Endothelial cell of umbilical vein (primary cell): Measurements from ENCODE around the gene ASPSCR1. TPM values are rescaled to one million over a fixed set of nuclear protein-coding genes. Genes with fewer than 3 reads are reported as not detected.

ENCODE experiments used
- BruUV-seq: library from RNA; stranded (reverse); fragments of 400-500 nt; replicated peaks from 2 replicates; lab custom pipeline; 2021; lab: Mats Ljungman, UMichigan
- CTCF ChIA-PET: fragments of 300-600, 350-600 bp; sonication (Branson Sonifier 250); formaldehyde crosslinking; loops from one replicate; lab custom pipeline; 2021; ENCODE audit warnings: antibody characterized with exemption, inconsistent platforms; lab: Charles Lee
- POLR2A ChIA-PET: fragments of 300-600, 350-600 bp; sonication (Branson Sonifier 250); formaldehyde crosslinking; loops from one replicate; lab custom pipeline; 2021; ENCODE audit warnings: antibody characterized with exemption, inconsistent platforms; lab: Charles Lee
- DNase-seq: peaks from one replicate; pipeline ENCODE4 v3.0.0-alpha.2; 2011; ENCODE audit warnings: low read depth, low spot score
- FAIRE-seq: peaks from 2 replicates; lab custom pipeline; 2011; peaks lifted over from hg19 to GRCh38; lab: Jason Lieb, UNC
- H2AFZ ChIP-seq: 2 replicates; pipeline ENCODE4 v1.6.0; 2012; ENCODE audit warnings: low read depth, low read length, control low read depth, inconsistent platforms
- H3K27ac ChIP-seq: 2 replicates; pipeline ENCODE4 v1.5.1; 2011; ENCODE audit warnings: low read depth, mild to moderate bottlenecking, control low read depth, low read length, moderate library complexity; ENCODE audit not compliant: insufficient read depth
- H3K27me3 ChIP-seq, 2 experiments: 2 replicates each; pipeline versions ENCODE4 v1.6.0 to v1.6.1; 2011; ENCODE audit warnings: low read length in 2 of 2, mixed read lengths in 1 of 2; ENCODE audit not compliant: control insufficient read depth in 2 of 2, insufficient read depth in 2 of 2
- H3K36me3 ChIP-seq, 2 experiments: 2 replicates in 1 of 2; 3 replicates in 1 of 2; pipeline ENCODE4 v1.5.1; 2011; ENCODE audit warnings: low read length in 2 of 2, mild to moderate bottlenecking in 1 of 2, moderate library complexity in 1 of 2; ENCODE audit not compliant: control insufficient read depth in 2 of 2, insufficient read depth in 2 of 2; ENCODE audit errors: extremely low read depth in 1 of 2
- H3K4me1 ChIP-seq: 3 replicates; pipeline ENCODE4 v1.5.1; 2011; ENCODE audit warnings: mild to moderate bottlenecking, low read length; ENCODE audit not compliant: control insufficient read depth, insufficient read depth; ENCODE audit errors: extremely low read depth
- H3K4me2 ChIP-seq: 2 replicates; pipeline ENCODE4 v1.6.1; 2011; ENCODE audit warnings: low read length, control low read depth, mixed read lengths; ENCODE audit not compliant: insufficient read depth
- H3K4me3 ChIP-seq, 3 experiments: fragments of 200-600 bp in 1 of 3; sonication (generic), shearing (Covaris generic) in 1 of 3; replicated peaks in 1 of 3; 2 replicates each; pipeline ENCODE4 v1.5.1; 2011 to 2016; ENCODE audit warnings: control low read depth in 3 of 3, low read length in 3 of 3, mild to moderate bottlenecking in 2 of 3, inconsistent platforms in 1 of 3, low read depth in 1 of 3, moderate library complexity in 1 of 3; ENCODE audit not compliant: insufficient read depth in 1 of 3
- H3K79me2 ChIP-seq: 2 replicates; pipeline ENCODE4 v1.6.0; 2012; ENCODE audit warnings: low read length, inconsistent platforms; ENCODE audit not compliant: control insufficient read depth, insufficient read depth
- H3K9ac ChIP-seq: replicated peaks from 2 replicates; pipeline ENCODE3; 2011; ENCODE audit warnings: low read length, control low read depth; ENCODE audit not compliant: insufficient read depth; ENCODE audit errors: extremely low read depth
- H3K9me1 ChIP-seq: replicated peaks from 3 replicates; pipeline ENCODE4 v1.6.0; 2011; ENCODE audit warnings: mild to moderate bottlenecking, low read length; ENCODE audit not compliant: control insufficient read depth, insufficient read depth; ENCODE audit errors: extremely low read depth
- H3K9me3 ChIP-seq: replicated peaks from 2 replicates; pipeline ENCODE4 v1.5.1; 2012; ENCODE audit warnings: low read length, inconsistent platforms; ENCODE audit not compliant: control insufficient read depth, insufficient read depth
- H4K20me1 ChIP-seq: replicated peaks from 2 replicates; pipeline ENCODE3; 2011; ENCODE audit warnings: mild to moderate bottlenecking, low read length; ENCODE audit not compliant: control insufficient read depth, insufficient read depth; ENCODE audit errors: extremely low read depth
- EZH2 ChIP-seq: IDR thresholded peaks from 2 replicates; pipeline ENCODE4 v1.6.1; 2012; ENCODE audit warnings: borderline replicate concordance, low read depth, mild to moderate bottlenecking, moderate library complexity, low read length, inconsistent platforms; ENCODE audit not compliant: severe bottlenecking
- FOS ChIP-seq: IDR thresholded peaks from 2 replicates; pipeline ENCODE4 v1.6.1; 2011; ENCODE audit warnings: mild to moderate bottlenecking, low read length, moderate library complexity, borderline replicate concordance; ENCODE audit not compliant: insufficient read depth
- GATA2 ChIP-seq: IDR thresholded peaks from 2 replicates; pipeline ENCODE4 v1.7.0; 2011; ENCODE audit warnings: low read depth, mild to moderate bottlenecking, moderate library complexity, mixed read lengths, low read length; ENCODE audit not compliant: insufficient read length, insufficient read depth
- JUN ChIP-seq: IDR thresholded peaks from 2 replicates; pipeline ENCODE4 v1.6.1; 2011; ENCODE audit warnings: borderline replicate concordance, low read depth; ENCODE audit not compliant: insufficient read length, insufficient read depth
- MYC ChIP-seq: IDR thresholded peaks from one replicate; pipeline ENCODE4 v1.6.1; 2011; ENCODE audit warnings: mild to moderate bottlenecking, low read depth, low read length
- POLR2A ChIP-seq: IDR thresholded peaks from 2 replicates; pipeline ENCODE4 v1.6.1; 2012; ENCODE audit warnings: low read depth, mild to moderate bottlenecking, control low read depth, low read length
- POLR2AphosphoS5 ChIP-seq: IDR thresholded peaks from 2 replicates; pipeline ENCODE4 v1.6.1; 2012; ENCODE audit warnings: low read depth, mild to moderate bottlenecking, control low read depth, low read length, moderate library complexity; ENCODE audit not compliant: insufficient read depth
- dilution Hi-C: fragments of 300-500 bp; cut with MboI; formaldehyde crosslinking; loops from one replicate; pipeline ENCODE4 v1.15.0; 2019; ENCODE audit warnings: low sequenced_read_pairs; ENCODE audit not compliant: extremely low pct_ligation_motif_present
- intact Hi-C: fragments of 100-400 bp; cut with micrococcal nuclease; formaldehyde crosslinking; loops from one replicate; pipeline ENCODE4 v1.10.0; 2022
- polyA plus RNA-seq, 4 experiments: library from polyadenylated mRNA; depleted of rRNA in 3 of 4; stranded (reverse) in 3 of 4; unstranded in 1 of 4; fragments of >200 nt; gene quantifications; 2 replicates each; pipeline versions ENCODE4 v1.2.1 to v1.2.3, GENCODE V29; 2011 to 2012; ENCODE audit warnings: missing spikeins in 1 of 4
- total RNA-seq: library from RNA; stranded (reverse); gene quantifications from 2 replicates; pipeline ENCODE4 v1.2.3, GENCODE V29; 2021
- TF ChIP-seq, protein P1 (sequence below): IDR thresholded peaks from 2 replicates; pipeline ENCODE4 v1.6.1; 2011; ENCODE audit not compliant: insufficient read depth, insufficient read length
- TF ChIP-seq, protein P2 (sequence below), 2 donors: IDR thresholded peaks; 1 replicate in 1 of 2; 2 replicates in 1 of 2; pipeline ENCODE4 v1.5.1; 2011; ENCODE audit warnings: low read length in 2 of 2, mild to moderate bottlenecking in 2 of 2, moderate library complexity in 2 of 2, control low read depth in 1 of 2, inconsistent platforms in 1 of 2, low read depth in 1 of 2; ENCODE audit not compliant: insufficient read depth in 1 of 2; ENCODE audit errors: extremely low read depth in 1 of 2

The ASPSCR1 gene
- total and polyA plus RNA-seq, 2 donors (not counting 3 experiments of a cell fraction or from before 2014, with no cell fraction given): 24.8 to 36.5 TPM

DNA sequence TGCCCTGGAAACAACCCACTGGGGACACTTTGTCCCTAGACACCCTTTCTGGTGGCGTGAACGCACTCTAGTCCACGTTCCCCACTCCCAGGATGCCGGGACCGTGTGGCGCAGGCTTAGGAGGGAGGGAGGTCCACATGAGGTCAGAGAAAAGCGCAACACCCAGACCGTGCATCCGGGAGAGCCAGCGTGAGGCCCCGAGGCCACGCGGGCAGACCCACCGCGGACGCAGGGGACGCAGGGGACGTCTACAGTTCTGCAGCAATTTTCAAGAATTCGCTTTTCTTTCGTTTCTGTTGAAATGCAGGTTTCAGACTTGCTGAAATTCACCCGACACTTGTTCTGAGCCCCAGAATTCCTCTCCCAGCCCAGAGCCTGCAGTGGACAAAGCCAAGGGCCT lies 69.5 kb downstream of the ASPSCR1 start:
- CTCF ChIA-PET: no interaction called here
- Histone ChIP-seq H3K9me1 (no peaks in the 10 kb centered on the region), H2AFZ (no peak overlapping the region), H3K27ac (no peak overlapping the region), H3K27me3 (no peaks in the 10 kb centered on the region), H3K79me2 (no peaks in the 10 kb centered on the region), H3K9ac (no peak overlapping the region), H3K36me3 (peaks cover 0 to 7% of the 10 kb centered on the region in 2 experiments), H3K4me1 (peaks cover 6% of the 10 kb centered on the region), H3K9me3 (no peaks in the 10 kb centered on the region), H3K4me2 (no peak overlapping the region), H4K20me1 (no peaks in the 10 kb centered on the region), H3K4me3 (no peak overlapping the region)
- TF ChIP-seq JUN (no peak), GATA2 (no peak), POLR2AphosphoS5 (no peak), POLR2A (no peak), FOS (no peak), MYC (no peak), EZH2 (no peak)
- TF ChIP-seq, protein P1, sequence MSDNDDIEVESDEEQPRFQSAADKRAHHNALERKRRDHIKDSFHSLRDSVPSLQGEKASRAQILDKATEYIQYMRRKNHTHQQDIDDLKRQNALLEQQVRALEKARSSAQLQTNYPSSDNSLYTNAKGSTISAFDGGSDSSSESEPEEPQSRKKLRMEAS: no peak
- TF ChIP-seq, protein P2, sequence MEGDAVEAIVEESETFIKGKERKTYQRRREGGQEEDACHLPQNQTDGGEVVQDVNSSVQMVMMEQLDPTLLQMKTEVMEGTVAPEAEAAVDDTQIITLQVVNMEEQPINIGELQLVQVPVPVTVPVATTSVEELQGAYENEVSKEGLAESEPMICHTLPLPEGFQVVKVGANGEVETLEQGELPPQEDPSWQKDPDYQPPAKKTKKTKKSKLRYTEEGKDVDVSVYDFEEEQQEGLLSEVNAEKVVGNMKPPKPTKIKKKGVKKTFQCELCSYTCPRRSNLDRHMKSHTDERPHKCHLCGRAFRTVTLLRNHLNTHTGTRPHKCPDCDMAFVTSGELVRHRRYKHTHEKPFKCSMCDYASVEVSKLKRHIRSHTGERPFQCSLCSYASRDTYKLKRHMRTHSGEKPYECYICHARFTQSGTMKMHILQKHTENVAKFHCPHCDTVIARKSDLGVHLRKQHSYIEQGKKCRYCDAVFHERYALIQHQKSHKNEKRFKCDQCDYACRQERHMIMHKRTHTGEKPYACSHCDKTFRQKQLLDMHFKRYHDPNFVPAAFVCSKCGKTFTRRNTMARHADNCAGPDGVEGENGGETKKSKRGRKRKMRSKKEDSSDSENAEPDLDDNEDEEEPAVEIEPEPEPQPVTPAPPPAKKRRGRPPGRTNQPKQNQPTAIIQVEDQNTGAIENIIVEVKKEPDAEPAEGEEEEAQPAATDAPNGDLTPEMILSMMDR (IDR thresholded peaks at IDR 0.05; ENCODE audit: extremely low read depth in 1 of 2, insufficient read depth in 1 of 2, low read depth in 1 of 2, low read length in 2 of 2): no peak
- intact Hi-C loops (no loop called here), dilution Hi-C loops (no loop called here)
- FAIRE-seq (no peak), DNase-seq (no peak)
- POLR2A ChIA-PET: no interaction called here
- no TSS peak for BruUV-seq
